SIG-M5 (cell line): ENCODE data around the gene DDOST.

Experiments
- DNase-seq: peaks from one replicate; lab custom pipeline; 2025; lab: John Stamatoyannopoulos, UW

Gene DDOST

DNA sequence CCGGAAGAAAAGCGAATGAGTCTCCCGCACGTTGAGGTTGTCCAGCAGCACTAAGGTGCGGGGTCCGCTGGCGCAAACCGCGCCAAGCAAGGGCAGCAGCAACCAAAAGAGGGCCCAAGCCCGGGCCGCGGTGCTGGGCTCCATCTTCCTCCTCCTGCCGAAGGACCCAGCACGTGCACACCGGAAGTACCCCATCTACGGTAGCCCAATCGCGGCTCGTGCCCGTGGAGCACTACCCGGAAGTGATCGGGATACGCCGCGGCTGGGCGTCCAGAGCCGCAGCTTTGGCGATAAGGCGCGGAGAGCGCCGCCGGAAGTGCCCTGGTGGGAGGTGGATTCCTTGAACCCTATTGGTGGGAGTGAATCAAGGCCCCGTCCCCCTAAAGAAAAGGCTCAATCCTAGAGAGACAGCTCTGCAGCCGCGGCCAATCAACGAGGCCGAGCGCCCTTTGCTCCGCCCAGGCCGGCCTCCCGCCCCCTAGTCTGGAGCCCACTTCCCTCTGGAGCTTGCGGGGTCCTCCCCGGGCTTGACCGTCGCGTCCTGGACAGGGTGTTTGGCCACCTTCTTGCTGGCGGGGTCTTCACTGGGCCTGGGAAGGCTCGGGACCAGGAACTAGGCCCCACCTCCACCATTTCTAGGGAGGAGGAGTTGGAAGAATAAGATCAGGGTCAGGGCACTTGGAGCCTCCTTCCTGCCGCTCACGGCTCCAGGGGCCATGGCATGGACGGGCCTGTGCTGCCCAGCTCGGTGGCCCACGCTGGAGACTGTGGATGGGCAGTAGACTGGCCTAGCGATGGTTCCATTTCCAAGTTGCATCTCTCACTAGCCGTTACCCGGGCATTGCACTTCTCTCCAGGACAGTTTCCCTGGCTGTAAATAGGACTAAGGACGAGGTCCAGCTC lies at the start of gene DDOST:
DDOST (minus strand) TSS at position 163 of the 903 bp plus-strand sequence; CDS start at position 144, 19 bp downstream.
- DNase-seq, result peak; percentile 90

DNA sequence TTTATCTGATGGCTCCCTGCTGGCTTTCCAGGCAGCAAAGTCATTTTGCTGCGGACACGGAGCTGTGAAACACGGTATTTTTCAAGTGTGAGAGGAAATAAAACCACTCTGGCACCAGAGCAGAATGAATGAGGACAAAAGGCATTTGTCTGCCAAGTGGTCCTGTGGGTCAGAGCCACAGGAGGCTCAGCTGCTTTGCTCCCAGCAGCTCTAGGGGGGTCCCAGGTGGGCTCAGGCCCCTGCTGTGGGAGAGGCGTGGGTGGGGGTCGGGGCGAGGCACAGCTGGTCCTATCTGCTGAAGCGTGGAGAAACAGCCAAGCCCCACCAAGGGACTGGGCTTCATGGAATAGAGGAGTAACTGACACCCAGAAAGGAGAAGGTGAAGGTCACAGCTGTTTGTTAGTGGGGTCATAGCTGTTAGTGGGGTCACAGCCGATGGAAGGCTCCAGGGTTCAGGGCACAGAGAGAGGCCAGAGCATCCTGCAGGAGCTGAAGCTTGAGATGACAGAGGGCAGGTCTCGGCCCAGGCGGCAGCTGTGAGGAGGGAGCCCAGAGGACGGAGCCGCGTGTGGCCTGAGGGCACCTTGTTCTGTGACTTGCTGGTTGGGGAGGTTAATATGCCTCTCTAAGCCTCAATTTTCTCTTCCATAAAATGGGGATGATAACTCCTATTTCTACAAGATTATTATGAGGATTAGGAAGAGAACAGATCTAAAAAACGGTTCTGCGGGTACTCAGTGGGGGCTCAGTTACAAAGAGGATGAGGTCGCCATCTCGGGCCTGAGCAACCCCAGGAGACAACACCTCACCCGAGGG lies 49.5 kb upstream of the DDOST start:
- DNase-seq, result no peak

DNA sequence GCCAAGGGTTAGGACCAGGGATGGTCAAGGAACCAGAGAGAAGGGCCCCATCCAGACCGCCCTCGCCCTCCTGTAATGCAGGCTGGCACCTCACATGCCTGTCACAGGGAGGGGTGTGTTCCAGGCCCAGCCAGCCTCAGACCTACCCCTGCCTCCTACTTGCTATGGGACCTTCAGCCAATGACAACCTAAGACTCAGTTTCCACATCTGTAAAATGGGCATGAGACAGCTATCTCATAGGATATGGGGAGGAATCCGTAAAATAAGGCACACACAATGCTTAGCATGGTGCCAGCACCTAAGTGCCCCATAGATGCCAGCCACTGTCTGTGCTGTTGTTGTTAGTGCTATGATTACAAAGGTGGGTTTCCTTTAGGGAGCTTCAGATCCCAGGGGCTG lies 48.7 kb upstream of the DDOST start:
- DNase-seq, result no peak

- no peak for DNase-seq
These were observed 47.7 kb upstream of the DDOST start for GRCh38 chr1:20708891-20709290.

GRCh38 chr1:20708057-20708456 lies 46.9 kb upstream of the DDOST start:
- DNase-seq, result no peak

GRCh38 chr1:20706841-20707240 lies 45.7 kb upstream of the DDOST start:
- DNase-seq, result no peak

DNA sequence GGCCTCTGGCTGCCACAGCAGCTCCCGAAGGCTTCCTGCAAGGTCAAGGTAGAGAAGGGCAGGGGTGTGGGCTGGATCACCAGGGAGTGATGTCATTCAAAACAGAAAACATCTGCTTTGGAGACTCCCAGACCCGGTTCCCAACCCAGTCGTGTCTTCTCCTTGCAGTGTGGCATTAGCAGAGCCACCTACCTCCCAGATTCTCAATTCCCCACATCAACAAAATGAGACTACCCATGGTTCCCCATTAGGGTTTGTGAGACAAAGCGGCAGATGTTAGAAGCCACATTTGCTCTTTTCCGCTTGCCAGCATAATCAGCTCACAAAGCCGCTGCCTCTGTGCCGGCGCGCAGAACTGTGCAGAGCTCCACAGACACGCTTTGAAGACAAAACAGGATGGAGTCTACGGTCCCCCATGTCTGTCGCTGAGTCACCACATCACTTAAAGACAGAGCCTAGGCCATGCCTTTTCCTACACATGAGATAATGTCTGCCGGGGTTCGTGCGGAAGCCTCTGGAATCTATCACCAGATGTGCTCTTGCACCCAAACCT lies 44.1 kb upstream of the DDOST start:
- no peak for DNase-seq

DNA sequence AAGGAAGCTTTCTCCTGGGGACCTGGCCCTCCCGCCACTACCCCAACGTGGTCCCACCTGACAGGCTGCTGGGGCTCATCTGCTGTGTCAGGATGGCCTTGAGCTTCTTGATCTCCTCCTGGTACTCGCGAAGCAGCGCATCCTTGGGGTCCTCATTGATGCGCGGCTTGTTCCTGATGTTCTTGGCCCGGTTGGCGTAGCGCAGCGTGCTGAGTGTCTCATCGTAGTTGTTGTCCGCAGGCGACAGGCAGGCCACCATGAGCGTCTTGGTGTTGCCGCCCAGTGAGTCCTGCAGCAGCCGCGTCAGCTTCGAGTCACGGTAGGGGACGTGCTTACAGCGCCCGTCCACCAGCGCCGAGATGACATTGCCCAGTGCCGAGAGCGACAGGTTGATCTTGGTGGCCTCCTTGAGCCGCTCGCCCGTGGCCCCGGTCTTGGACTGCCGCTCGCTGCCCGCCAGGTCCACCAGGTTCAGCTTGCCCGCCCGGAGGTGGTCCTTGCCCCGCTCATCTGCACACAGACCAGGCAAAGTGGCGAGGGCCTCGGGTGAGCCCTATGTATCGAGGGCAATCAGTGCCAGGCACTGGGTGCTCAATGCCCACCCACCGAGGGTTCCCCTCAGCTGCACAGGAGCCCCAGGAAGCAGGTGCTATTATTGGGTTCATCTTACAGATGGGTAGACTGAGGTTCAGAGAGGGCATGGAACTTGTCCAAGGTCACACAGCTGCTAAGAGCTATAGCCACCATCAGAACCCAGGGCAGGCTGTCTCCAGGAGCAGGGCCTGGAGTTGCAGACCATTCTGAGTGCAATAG lies 43.4 kb upstream of the DDOST start:
- no peak for DNase-seq

DNA sequence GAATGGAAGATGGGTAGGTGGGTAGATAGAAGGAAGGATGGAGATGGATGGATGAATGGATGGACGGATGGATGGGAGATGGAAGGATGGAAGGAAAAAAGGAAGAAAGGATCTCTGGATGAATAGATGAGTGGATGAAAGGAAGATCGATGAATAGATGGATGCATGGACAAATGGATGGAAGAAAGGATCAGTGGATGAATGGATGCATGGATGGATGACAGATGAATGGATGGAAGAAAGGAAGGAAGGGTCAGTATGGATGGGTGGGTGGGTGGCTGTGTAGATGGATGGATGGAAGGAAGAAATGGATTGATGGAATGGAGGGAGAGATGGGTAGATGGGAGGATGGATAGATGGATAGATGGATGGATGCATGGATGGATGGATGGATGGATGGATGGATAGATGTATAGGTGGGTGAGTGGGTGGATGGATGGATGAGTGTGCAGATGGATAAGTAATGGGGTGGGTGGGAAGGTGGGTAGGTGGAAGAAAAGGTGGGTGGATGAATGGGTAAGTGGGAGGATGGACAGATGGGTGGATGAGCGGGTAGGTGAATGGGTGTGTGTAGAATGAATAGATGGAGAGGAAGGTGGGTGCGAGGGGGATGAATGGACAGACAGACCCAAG lies 42.1 kb upstream of the DDOST start:
- DNase-seq, result no peak

DNA sequence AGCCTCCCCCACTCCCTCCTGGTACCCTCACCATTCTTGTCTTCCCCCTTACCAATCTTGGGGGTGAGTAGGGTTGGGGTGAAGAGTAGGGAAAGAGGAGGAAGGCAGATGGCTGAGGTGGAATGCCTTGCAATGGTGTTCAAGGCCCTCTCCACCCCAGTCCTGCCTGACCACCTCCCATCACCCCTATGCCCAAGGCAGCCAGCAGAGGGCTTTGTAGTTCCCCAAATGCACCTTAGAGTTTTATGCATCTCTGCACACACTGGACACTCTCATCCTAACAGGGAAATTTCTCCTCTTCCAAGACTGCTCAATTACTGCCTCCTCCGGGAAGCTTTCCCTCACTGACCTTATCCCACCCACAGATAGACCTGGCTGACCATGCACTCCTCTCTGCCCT lies 41.2 kb upstream of the DDOST start:
- DNase-seq, result no peak

DNA sequence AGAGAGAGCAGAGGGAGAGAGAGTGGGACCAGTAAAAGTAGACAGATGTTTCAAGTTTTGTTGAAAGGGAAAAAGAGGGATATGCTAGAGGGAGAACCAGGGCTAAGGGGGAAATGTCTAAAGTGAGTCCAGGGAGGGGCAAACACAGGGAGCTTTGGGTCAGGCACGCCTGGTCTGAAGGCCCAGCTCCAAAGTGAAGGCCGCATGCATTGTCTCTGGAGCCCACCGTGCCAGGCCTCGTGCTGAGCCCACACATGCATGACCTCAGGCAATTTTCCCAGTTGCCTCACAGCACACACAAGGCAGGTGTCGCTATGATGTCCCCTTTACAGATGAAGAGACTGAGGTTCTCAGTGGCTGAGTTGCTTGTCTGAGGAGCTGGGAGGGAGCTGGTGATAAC lies 40.7 kb upstream of the DDOST start:
- no peak for DNase-seq

- DNase-seq, result no peak
These were observed 40.3 kb upstream of the DDOST start for GRCh38 chr1:20701446-20701845.

GRCh38 chr1:20700636-20701215 lies 39.6 kb upstream of the DDOST start:
- no peak for DNase-seq

DNA sequence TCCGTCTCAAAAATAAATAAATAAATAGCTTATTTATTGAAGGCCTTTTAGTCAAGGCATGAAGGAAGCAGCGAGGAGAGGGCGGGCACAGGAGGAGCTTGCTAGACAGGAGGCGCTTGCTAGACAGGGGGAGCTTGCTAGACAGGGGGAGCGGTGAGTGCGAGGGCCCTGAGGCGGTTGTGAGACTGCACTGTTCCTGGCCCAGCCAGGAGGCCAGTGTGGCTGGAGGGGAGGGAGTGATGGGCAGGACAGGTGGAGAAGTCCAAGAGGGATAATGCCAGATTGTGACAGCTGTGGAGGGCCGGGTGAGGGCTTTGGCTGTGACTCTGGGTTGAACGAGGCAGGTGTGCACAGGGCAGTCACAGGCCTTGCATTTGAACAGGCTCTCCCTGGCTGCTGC lies 38.4 kb upstream of the DDOST start:
- no peak for DNase-seq

DNA sequence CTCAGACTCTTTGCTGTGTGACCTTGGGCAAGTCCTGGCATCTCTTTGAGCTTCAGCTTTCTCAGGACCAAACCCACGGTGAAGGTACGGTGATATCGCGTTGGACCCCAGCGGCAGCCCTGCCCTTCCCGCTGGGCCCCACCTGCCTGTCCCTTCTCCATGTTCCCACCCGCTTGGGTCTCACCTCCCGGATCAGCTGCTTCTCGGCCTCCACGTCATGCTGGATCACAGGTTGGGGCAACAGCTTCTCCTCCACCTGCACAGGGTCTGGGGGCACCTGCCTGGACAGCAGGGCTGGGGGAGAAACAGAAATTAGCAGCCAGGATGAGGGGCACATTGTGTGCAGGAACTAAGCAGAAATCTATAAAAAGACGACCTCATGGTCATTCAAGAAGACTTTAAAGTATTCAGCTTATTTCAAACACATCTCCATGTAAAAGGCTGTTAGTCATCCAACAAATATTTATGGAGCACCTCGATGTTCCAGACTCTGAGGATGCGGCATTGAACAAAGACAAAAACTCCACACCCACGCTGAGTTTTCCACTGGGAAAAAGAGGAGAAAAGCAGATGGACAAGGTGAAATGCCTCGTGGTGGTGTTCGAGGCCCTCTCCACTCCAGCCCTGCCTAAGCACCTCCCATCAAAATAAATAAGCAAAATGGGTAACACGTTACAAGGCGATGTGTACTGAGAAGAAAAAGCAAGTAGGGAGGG lies 37.2 kb upstream of the DDOST start:
- DNase-seq, result no peak

DNA sequence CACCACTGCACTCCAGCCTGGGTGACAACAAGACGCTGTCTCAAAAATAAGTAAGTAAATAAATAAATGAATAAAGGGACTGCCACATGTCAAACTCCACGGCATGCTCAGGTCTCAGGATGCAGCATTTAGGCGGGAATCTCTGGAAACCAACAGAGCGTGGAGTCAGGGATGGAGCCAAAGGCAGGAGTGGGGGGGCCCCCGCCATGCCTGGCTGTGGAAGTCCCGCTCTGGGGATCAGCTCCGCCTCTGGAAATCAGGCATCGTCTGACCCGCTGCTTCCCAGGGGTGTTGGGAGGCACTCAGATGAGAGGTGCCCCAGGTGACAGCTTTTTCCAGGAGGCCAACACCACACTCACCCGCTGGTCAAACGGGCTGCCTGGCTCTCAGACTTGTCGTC lies 36.4 kb upstream of the DDOST start:
- no peak for DNase-seq

- peak; percentile 31 for DNase-seq
These were observed 35.5 kb upstream of the DDOST start for GRCh38 chr1:20696397-20697333.

DNA sequence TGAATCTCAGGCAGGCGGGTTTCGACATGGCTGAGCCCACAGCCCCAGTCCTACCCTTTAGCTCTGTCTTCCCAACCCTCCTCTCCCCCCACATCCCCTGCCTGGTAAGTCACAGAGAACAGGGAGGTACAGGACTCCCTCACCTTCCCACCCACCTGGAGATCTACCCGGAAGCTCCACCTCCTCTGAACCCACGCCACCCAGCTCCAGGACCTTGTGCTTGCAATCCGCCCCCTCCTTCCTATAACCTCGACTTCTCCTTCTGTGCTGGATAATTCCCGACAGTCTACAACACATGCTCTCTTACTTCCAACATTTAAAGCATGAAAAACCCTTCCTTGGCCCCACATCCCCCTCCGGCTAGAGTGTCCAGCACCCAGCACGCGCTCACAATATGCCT lies 34.3 kb upstream of the DDOST start:
- no peak for DNase-seq

GRCh38 chr1:20693623-20694022 lies 32.5 kb upstream of the DDOST start:
- no peak for DNase-seq
